ENCODE data around the gene TMEM190.

The TMEM190 gene

GRCh38 chr19:55369653-55370304 is 6.8 kb upstream of the TMEM190 start (continued):
- no peak for TF ChIP-seq SCRT2 (tag by site-specific recombination; IDR thresholded peaks at IDR 0.05)
- no peak for TF ChIP-seq ZNF140 (tag by site-specific recombination; IDR thresholded peaks at IDR 0.05)
- no peak for TF ChIP-seq YY2 (tag by site-specific recombination; IDR thresholded peaks at IDR 0.05)
- 0 out of 2 replicates have a peak, but pooled peaks have one; percentile 26 for TF ChIP-seq ZNF600 (tag by site-specific recombination; IDR thresholded peaks at IDR 0.05)
- TF ChIP-seq ZNF175 (tag by site-specific recombination; IDR thresholded peaks at IDR 0.05), result no peak
- peak; percentile 76 for TF ChIP-seq KLF16 (tag by site-specific recombination; IDR thresholded peaks at IDR 0.05)
- no peak for TF ChIP-seq ZNF416 (tag by site-specific recombination; IDR thresholded peaks at IDR 0.05)
- TF ChIP-seq, protein P1, sequence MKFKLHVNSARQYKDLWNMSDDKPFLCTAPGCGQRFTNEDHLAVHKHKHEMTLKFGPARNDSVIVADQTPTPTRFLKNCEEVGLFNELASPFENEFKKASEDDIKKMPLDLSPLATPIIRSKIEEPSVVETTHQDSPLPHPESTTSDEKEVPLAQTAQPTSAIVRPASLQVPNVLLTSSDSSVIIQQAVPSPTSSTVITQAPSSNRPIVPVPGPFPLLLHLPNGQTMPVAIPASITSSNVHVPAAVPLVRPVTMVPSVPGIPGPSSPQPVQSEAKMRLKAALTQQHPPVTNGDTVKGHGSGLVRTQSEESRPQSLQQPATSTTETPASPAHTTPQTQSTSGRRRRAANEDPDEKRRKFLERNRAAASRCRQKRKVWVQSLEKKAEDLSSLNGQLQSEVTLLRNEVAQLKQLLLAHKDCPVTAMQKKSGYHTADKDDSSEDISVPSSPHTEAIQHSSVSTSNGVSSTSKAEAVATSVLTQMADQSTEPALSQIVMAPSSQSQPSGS (tag by site-specific recombination; IDR thresholded peaks at IDR 0.05; ENCODE audit: low read depth), result no peak
- peak; percentile 38; the same call in 1 of the 2 replicates for TF ChIP-seq KLF17 (tag by site-specific recombination; IDR thresholded peaks at IDR 0.05)
- peak; percentile 70 for TF ChIP-seq ZNF341 (tag by site-specific recombination; IDR thresholded peaks at IDR 0.05; ENCODE audit: low read depth)
- 0 out of 2 replicates have a peak, but pooled peaks have one; percentile 34 for TF ChIP-seq ZNF561 (tag by site-specific recombination; IDR thresholded peaks at IDR 0.05; ENCODE audit: borderline replicate concordance)
- peak; percentile 43 for TF ChIP-seq ZEB2 (tag by site-specific recombination; IDR thresholded peaks at IDR 0.05)
- no peak for TF ChIP-seq ZNF555 (tag by site-specific recombination; conservative IDR thresholded peaks at IDR 0.05)
- 0 out of 2 replicates have a peak, but pooled peaks have one; percentile 12 for TF ChIP-seq KLF1 (tag by site-specific recombination; IDR thresholded peaks at IDR 0.05)
- TF ChIP-seq ZNF26 (tag by site-specific recombination; IDR thresholded peaks at IDR 0.05), result no peak
- peak; percentile 36; the same call in 1 of the 2 replicates for TF ChIP-seq WT1 (tag by site-specific recombination; IDR thresholded peaks at IDR 0.05)
- peak; percentile 86 for TF ChIP-seq ZBTB48 (tag by site-specific recombination; IDR thresholded peaks at IDR 0.05)
- TF ChIP-seq ZNF394 (tag by site-specific recombination; IDR thresholded peaks at IDR 0.05; ENCODE audit: borderline replicate concordance), result peak; percentile 51; the same call in 1 of the 2 replicates
- TF ChIP-seq ZXDB (tag by site-specific recombination; IDR thresholded peaks at IDR 0.05), result peak; percentile 93
- TF ChIP-seq SP3 (tag by site-specific recombination; IDR thresholded peaks at IDR 0.05), result peak; percentile 43
- peak; percentile 94 for TF ChIP-seq ZNF777 (tag by site-specific recombination; IDR thresholded peaks at IDR 0.05; ENCODE audit: borderline replicate concordance)
- TF ChIP-seq ZNF76 (tag by site-specific recombination; IDR thresholded peaks at IDR 0.05; ENCODE audit: borderline replicate concordance, low read depth), result peak; percentile 53; the same call in 1 of the 2 replicates
- TF ChIP-seq ZIC2 (tag by site-specific recombination; IDR thresholded peaks at IDR 0.05), result peak; percentile 86
- TF ChIP-seq ZNF114 (tag by site-specific recombination; IDR thresholded peaks at IDR 0.05), result no peak
- TF ChIP-seq, protein P2, sequence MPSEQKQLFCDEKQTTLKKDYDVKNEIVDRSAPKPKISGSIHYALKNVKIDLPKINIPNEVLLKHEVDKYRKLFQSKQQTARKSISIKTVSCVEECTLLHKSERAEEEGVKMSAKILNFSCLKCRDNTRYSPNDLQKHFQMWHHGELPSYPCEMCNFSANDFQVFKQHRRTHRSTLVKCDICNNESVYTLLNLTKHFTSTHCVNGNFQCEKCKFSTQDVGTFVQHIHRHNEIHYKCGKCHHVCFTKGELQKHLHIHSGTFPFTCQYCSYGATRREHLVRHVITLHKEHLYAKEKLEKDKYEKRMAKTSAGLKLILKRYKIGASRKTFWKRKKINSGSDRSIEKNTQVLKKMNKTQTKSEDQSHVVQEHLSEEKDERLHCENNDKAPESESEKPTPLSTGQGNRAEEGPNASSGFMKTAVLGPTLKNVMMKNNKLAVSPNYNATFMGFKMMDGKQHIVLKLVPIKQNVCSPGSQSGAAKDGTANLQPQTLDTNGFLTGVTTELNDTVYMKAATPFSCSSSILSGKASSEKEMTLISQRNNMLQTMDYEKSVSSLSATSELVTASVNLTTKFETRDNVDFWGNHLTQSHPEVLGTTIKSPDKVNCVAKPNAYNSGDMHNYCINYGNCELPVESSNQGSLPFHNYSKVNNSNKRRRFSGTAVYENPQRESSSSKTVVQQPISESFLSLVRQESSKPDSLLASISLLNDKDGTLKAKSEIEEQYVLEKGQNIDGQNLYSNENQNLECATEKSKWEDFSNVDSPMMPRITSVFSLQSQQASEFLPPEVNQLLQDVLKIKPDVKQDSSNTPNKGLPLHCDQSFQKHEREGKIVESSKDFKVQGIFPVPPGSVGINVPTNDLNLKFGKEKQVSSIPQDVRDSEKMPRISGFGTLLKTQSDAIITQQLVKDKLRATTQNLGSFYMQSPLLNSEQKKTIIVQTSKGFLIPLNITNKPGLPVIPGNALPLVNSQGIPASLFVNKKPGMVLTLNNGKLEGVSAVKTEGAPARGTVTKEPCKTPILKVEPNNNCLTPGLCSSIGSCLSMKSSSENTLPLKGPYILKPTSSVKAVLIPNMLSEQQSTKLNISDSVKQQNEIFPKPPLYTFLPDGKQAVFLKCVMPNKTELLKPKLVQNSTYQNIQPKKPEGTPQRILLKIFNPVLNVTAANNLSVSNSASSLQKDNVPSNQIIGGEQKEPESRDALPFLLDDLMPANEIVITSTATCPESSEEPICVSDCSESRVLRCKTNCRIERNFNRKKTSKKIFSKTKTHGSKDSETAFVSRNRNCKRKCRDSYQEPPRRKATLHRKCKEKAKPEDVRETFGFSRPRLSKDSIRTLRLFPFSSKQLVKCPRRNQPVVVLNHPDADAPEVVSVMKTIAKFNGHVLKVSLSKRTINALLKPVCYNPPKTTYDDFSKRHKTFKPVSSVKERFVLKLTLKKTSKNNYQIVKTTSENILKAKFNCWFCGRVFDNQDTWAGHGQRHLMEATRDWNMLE (tag by site-specific recombination; conservative IDR thresholded peaks at IDR 0.05; ENCODE audit: low read depth), result no peak
- peak; percentile 61 for TF ChIP-seq KLF8 (tag by site-specific recombination; IDR thresholded peaks at IDR 0.05)
- TF ChIP-seq HOXA7 (CRISPR knock-in tag; IDR thresholded peaks at IDR 0.05; ENCODE audit: borderline replicate concordance), result no peak
- no peak for TF ChIP-seq RBAK (tag by site-specific recombination; IDR thresholded peaks at IDR 0.05)
- no peak for TF ChIP-seq ZBTB8A (tag by site-specific recombination; IDR thresholded peaks at IDR 0.05)
- no peak for TF ChIP-seq ZNF16 (tag by site-specific recombination; IDR thresholded peaks at IDR 0.05; ENCODE audit: low read depth)

All from HEK293 (cell line).